ENCODE data around the gene CATSPER1. TPM values are rescaled to one million over a fixed set of nuclear protein-coding genes. Genes with fewer than 3 reads are reported as not detected.

Gene CATSPER1
- total and polyA plus RNA-seq, 12 donors: 0.17 to 1.1 TPM; not detected in 10

- Histone ChIP-seq H3K36me3 (peaks cover 0 to 33% (median 12%) of the 10 kb centered on the region in 9 donors), H3K4me1 (peaks cover 0 to 23% (median 5%) of the 10 kb centered on the region in 9 donors), H3K27ac (no peak overlapping the region), H3K9me3 (no peaks in the 10 kb centered on the region), H3K4me3 (no peak overlapping the region), H3K27me3 (peaks cover 8 to 34% (median 21%) of the 10 kb centered on the region in 7 donors)
- DNase-seq (no peak), ATAC-seq (no peak)
- no peak for TF ChIP-seq CTCF (IDR thresholded peaks at IDR 0.05)
- intact Hi-C loops (cut with DNase I): no loop called here
- WGBS, 2 donors: 52 to 59% methylated on average over 10 of the region's 10 CpGs
These were observed 17.7 kb downstream of the CATSPER1 start for GRCh38 chr11:66008468-66009101.

GRCh38 chr11:66008095-66008467 lies 18.2 kb downstream of the CATSPER1 start:
- Histone ChIP-seq H3K36me3 (peaks cover 0 to 35% (median 12%) of the 10 kb centered on the region in 9 donors), H3K27me3 (peaks cover 8 to 29% (median 17%) of the 10 kb centered on the region in 7 donors), H3K27ac (no peak overlapping the region), H3K4me1 (peaks cover 3 to 28% (median 10%) of the 10 kb centered on the region in 9 donors), H3K4me3 (no peak overlapping the region), H3K9me3 (no peaks in the 10 kb centered on the region)
- ATAC-seq (no peak), DNase-seq (no peak)
- no peak for TF ChIP-seq CTCF (IDR thresholded peaks at IDR 0.05)
- WGBS, 2 donors: 64 to 85% methylated on average over 2 of the region's 2 CpGs
- intact Hi-C loops (cut with DNase I): no loop called here

- H3K4me3 ChIP-seq: no peak overlapping the region
- peaks cover 4 to 30% (median 13%) of the 10 kb centered on the region in 9 donors for H3K4me1 ChIP-seq
- no peak overlapping the region for H3K27ac ChIP-seq
- DNase-seq (no peak), ATAC-seq (no peak)
- TF ChIP-seq CTCF (IDR thresholded peaks at IDR 0.05): no peak
- H3K36me3 ChIP-seq: peaks cover 0 to 35% (median 12%) of the 10 kb centered on the region in 9 donors
- peaks cover 6 to 22% (median 10%) of the 10 kb centered on the region in 7 donors for H3K27me3 ChIP-seq
- 35 to 36% methylated on average over 5 of the region's 5 CpGs for WGBS, 2 donors
- H3K9me3 ChIP-seq: no peaks in the 10 kb centered on the region
- intact Hi-C loops (cut with DNase I): no loop called here
These were observed 19.1 kb downstream of the CATSPER1 start for GRCh38 chr11:66007201-66007634.

DNA sequence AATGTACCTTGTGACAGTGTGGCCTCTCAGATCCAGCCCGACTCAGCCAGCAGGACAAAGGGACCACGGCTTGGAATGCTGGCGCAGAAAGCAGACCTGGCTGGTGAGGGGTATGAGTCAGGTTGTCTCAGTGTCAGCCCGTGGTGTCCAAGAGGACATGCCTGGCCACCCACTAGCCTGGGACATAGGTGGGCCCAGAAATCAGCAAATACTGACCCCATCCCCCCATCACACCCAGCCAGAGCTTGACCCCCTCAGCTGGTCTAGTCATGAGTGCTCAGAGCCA lies 19.4 kb downstream of the CATSPER1 start:
- DNase-seq (no peak), ATAC-seq (no peak)
- peaks cover 0 to 35% (median 12%) of the 10 kb centered on the region in 9 donors for H3K36me3 ChIP-seq
- H3K9me3 ChIP-seq: no peaks in the 10 kb centered on the region
- peaks cover 4 to 26% (median 11%) of the 10 kb centered on the region in 9 donors for H3K4me1 ChIP-seq
- 74 to 88% methylated on average over 4 of the region's 4 CpGs for WGBS, 2 donors
- TF ChIP-seq CTCF (IDR thresholded peaks at IDR 0.05): no peak
- H3K27ac ChIP-seq: no peak overlapping the region
- intact Hi-C loops (cut with DNase I): no loop called here
- H3K4me3 ChIP-seq: no peak overlapping the region
- peaks cover 2 to 18% (median 6%) of the 10 kb centered on the region in 7 donors for H3K27me3 ChIP-seq

Measured in heart right ventricle (tissue), 16 donors.